ENCODE measurements around the gene MAMDC2. TPM values are rescaled to one million over a fixed set of nuclear protein-coding genes. Genes with fewer than 3 reads are reported as not detected.

MAMDC2 gene
- total RNA-seq, 2 donors from 2014 or later: 28.8 to 32.5 TPM

DNA sequence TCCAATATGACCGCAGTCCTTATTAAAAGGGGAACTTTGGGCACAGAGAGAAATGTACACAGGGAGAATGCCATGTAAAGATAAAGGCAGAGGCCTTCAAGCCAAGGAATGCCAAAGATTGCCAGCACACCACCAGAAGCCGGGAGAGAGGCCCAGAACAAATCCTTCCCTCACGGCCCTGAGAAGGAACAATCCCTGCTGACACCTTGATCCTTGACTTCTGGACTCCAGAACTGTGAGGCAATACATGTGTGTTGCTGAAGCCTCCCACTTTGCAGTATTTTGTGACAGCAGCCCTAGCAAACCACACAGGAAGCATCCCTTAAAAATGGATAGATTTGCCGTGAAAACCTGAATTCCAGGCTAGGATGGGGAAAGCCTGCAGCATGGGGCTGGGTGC is 80.0 kb downstream of the MAMDC2 start:
- TF ChIP-seq, protein P1, sequence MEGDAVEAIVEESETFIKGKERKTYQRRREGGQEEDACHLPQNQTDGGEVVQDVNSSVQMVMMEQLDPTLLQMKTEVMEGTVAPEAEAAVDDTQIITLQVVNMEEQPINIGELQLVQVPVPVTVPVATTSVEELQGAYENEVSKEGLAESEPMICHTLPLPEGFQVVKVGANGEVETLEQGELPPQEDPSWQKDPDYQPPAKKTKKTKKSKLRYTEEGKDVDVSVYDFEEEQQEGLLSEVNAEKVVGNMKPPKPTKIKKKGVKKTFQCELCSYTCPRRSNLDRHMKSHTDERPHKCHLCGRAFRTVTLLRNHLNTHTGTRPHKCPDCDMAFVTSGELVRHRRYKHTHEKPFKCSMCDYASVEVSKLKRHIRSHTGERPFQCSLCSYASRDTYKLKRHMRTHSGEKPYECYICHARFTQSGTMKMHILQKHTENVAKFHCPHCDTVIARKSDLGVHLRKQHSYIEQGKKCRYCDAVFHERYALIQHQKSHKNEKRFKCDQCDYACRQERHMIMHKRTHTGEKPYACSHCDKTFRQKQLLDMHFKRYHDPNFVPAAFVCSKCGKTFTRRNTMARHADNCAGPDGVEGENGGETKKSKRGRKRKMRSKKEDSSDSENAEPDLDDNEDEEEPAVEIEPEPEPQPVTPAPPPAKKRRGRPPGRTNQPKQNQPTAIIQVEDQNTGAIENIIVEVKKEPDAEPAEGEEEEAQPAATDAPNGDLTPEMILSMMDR (IDR thresholded peaks at IDR 0.05): no peak
- no peaks in the 10 kb centered on the region for H3K27me3 ChIP-seq
- H3K9me3 ChIP-seq: no peaks in the 10 kb centered on the region
- peaks cover 7% of the 10 kb centered on the region for H3K36me3 ChIP-seq
- DNase-seq (ENCODE audit: low spot score): no peak
- peak overlapping the region in 1 of 2 donors; percentile 4 for H3K27ac ChIP-seq
- H3K4me1 ChIP-seq: peaks cover 0 to 30% of the 10 kb centered on the region in 2 donors
- H3K4me3 ChIP-seq: no peak overlapping the region

DNA sequence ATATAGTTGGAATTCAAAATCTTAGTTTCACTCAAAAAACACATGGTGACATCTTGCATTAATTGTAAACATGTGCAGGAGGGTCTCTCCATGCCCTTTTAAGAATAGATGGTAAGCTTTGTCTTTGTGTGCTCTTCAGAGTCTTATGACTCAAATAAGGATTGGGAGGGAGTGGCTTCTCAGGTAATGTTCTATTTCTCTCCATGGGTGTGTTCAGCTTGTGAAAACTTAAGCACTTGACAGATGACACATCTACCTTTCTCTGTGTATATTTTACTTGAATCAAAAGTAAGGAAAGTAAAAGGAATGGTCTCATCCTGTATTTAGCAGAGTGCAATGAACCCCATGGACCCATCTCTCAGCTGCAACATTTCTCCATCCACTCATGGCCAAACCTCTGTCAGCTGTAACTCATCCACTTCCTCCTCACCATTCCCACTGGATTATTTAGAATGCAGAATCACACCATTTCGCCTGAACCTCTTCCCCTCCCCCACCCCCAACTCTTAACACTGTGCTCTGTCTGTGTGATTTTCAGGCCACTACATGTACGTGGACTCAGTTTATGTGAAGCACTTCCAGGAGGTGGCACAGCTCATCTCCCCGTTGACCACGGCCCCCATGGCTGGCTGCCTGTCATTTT is 82.1 kb downstream of the MAMDC2 start:
- H3K27me3 ChIP-seq: no peaks in the 10 kb centered on the region
- DNase-seq (ENCODE audit: low spot score): no peak
- peaks cover 0 to 30% of the 10 kb centered on the region in 2 donors for H3K4me1 ChIP-seq
- no peak overlapping the region for H3K4me3 ChIP-seq
- peaks cover 7% of the 10 kb centered on the region for H3K36me3 ChIP-seq
- TF ChIP-seq, protein P1 (IDR thresholded peaks at IDR 0.05): no peak
- no peaks in the 10 kb centered on the region for H3K9me3 ChIP-seq
- peak overlapping the region; percentile 43 to 72 for H3K27ac ChIP-seq

DNA sequence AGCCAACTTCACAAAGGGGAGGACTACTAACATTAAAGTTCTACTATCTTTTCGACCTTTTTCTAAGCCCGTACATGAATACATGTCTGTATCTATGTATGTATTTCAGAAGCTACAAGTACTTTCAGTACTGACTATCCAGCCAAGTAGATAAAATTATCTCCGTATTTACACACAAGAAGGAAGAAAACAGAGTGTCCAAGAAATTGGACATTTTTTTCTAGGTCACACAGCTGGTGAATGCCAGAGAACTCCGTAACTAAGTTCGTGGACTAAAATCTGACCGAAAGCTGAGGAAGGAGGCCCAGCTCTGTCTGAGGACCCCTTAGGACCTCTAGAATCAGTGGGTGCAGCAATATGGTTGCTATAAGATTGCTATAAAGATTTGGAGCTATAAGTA is 83.4 kb downstream of the MAMDC2 start:
- peaks cover 0 to 25% of the 10 kb centered on the region in 2 donors for H3K4me1 ChIP-seq
- no peak overlapping the region for H3K4me3 ChIP-seq
- peaks cover 7% of the 10 kb centered on the region for H3K36me3 ChIP-seq
- H3K27me3 ChIP-seq: no peaks in the 10 kb centered on the region
- H3K9me3 ChIP-seq: no peaks in the 10 kb centered on the region
- peak overlapping the region; percentile 43 to 72 for H3K27ac ChIP-seq
- DNase-seq (ENCODE audit: low spot score): no peak
- TF ChIP-seq, protein P1 (IDR thresholded peaks at IDR 0.05): no peak

DNA sequence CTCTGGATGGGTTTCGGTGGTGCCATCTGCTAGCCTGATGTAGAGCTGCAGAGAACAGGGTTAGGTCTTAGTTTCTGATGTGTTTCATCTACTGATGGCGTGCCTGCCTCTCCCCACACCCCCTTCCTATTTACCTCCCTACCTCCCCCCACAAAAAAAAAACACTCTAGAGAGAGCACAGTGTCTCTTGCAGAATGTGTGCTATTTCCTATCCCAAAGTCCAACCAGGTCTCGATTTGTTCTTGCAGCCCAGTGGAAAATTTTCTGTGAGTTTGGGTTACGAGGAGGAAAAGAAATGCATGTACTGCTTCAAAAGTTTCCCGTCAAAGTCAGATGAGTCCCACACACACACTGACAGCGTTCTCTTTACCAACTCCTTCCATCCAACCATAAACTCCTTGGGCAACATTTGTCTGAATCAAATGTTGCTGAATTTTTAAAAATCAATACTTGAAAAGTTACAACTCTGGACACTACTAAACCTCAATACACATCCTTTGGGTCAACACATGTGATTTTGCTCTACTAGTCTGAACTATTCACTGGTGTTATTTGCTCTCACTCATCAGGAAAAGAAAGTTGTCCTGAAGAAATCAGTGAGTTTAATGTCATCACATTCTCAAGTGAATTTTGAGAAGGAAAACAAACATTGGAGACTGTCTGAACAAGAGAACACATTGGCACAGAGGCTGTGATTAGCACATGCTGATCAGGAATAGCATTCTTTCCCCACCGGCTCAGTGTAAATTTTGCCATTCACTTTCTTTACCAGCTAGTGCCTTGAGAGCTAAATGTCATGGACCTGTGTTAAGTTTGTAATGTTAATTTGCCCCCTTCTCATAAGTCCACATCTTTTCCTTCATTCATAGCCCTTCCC is 84.1 kb downstream of the MAMDC2 start:
- H3K4me3 ChIP-seq: no peak overlapping the region
- H3K9me3 ChIP-seq: no peaks in the 10 kb centered on the region
- peaks cover 0 to 25% of the 10 kb centered on the region in 2 donors for H3K4me1 ChIP-seq
- no peak for DNase-seq (ENCODE audit: low spot score)
- H3K36me3 ChIP-seq: peaks cover 5% of the 10 kb centered on the region
- H3K27ac ChIP-seq: peak overlapping the region; percentile 43 to 72
- TF ChIP-seq, protein P1 (IDR thresholded peaks at IDR 0.05): no peak
- H3K27me3 ChIP-seq: no peaks in the 10 kb centered on the region

DNA sequence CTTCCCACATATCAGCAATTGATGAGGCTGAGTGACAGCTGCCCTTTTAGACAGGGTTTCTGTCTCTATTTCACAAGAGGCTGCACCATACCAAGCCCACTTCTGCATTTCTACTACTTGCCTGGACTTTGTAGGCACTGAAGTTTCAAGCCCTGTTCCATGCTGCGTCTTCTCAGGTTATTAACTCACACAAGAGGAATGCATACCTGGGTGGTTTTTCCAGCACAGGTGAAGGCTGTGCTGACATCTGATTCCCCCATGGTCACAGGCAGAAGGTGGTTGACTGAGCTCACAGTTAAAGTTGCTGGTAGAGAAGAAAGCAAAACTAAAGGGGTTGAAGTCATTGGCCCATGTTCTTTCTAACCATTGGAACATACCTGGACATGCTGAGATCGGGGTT is 86.6 kb downstream of the MAMDC2 start:
- Histone ChIP-seq H3K4me3 (no peak overlapping the region), H3K4me1 (peaks cover 0 to 34% of the 10 kb centered on the region in 2 donors), H3K27me3 (no peaks in the 10 kb centered on the region), H3K27ac (no peak overlapping the region), H3K9me3 (no peaks in the 10 kb centered on the region), H3K36me3 (no peaks in the 10 kb centered on the region)
- TF ChIP-seq, protein P1 (IDR thresholded peaks at IDR 0.05): no peak
- no peak for DNase-seq (ENCODE audit: low spot score)
